H1 (cell line): ENCODE data around the gene GMIP. TPM values are rescaled to one million over a fixed set of nuclear protein-coding genes. Genes with fewer than 3 reads are reported as not detected.

Experiments
- CTCF ChIA-PET: fragments of 300-600 bp; sonication (Branson Sonifier 250); formaldehyde crosslinking; loops from one replicate; lab custom pipeline; 2021; ENCODE audit not compliant: partially characterized antibody; lab: Charles Lee
- POLR2A ChIA-PET: fragments of 300-600 bp; sonication (Branson Sonifier 250); formaldehyde crosslinking; loops from one replicate; lab custom pipeline; 2021; ENCODE audit warnings: inconsistent platforms; ENCODE audit not compliant: partially characterized antibody; lab: Charles Lee
- DNase-seq, 2 experiments: peaks; one replicate each; pipeline versions ENCODE4 v3.0.0 to v3.0.0-alpha.2; 2010 to 2022; ENCODE audit warnings: low spot score in 2 of 2, low read depth in 1 of 2, mixed read lengths in 1 of 2
- FAIRE-seq: peaks from 2 replicates; lab custom pipeline; 2011; peaks lifted over from hg19 to GRCh38; lab: Jason Lieb, UNC
- H2AFZ ChIP-seq: 2 replicates; pipeline ENCODE4 v1.8.1; 2012; ENCODE audit warnings: low read length, inconsistent platforms
- H2AK5ac ChIP-seq: 2 replicates; pipeline ENCODE4 v1.6.1; 2013; ENCODE audit warnings: low read depth, low read length
- H2BK120ac ChIP-seq: replicated peaks from 2 replicates; pipeline ENCODE3; 2013; ENCODE audit warnings: low read depth, low read length, inconsistent platforms
- H2BK12ac ChIP-seq: 2 replicates; pipeline ENCODE4 v1.6.1; 2013; ENCODE audit warnings: low read depth, low read length
- H2BK15ac ChIP-seq: 2 replicates; pipeline ENCODE4 v1.6.1; 2013; ENCODE audit warnings: low read length
- H2BK20ac ChIP-seq: 2 replicates; pipeline ENCODE4 v1.6.1; 2013; ENCODE audit warnings: low read length
- H2BK5ac ChIP-seq: 2 replicates; pipeline ENCODE4 v1.6.1; 2013; ENCODE audit warnings: low read depth, low read length
- H3K14ac ChIP-seq: 2 replicates; pipeline ENCODE4 v1.6.1; 2013; ENCODE audit warnings: inconsistent platforms; ENCODE audit not compliant: insufficient read length
- H3K18ac ChIP-seq: 2 replicates; pipeline ENCODE4 v1.6.1; 2013; ENCODE audit warnings: low read length; ENCODE audit errors: extremely low read depth
- H3K23ac ChIP-seq: 2 replicates; pipeline ENCODE4 v1.6.1; 2013; ENCODE audit warnings: inconsistent platforms; ENCODE audit not compliant: insufficient read length
- H3K23me2 ChIP-seq: 2 replicates; pipeline ENCODE4 v1.6.1; 2013; ENCODE audit warnings: low read depth, low read length
- H3K27ac ChIP-seq: 2 replicates; pipeline ENCODE4 v1.6.1; 2011; ENCODE audit warnings: low read depth, low read length, inconsistent platforms
- H3K27me3 ChIP-seq, 4 experiments: replicated peaks in 1 of 4; 1 replicate in 1 of 4; 2 replicates in 3 of 4; pipeline versions ENCODE4 v1.6.1 to v1.8.1; 2011 to 2013; ENCODE audit warnings: low read length in 3 of 4, mild to moderate bottlenecking in 3 of 4, inconsistent platforms in 2 of 4, mixed read lengths in 2 of 4, moderate library complexity in 1 of 4; ENCODE audit not compliant: control insufficient read depth in 3 of 4, insufficient read depth in 3 of 4; ENCODE audit errors: extremely low read depth in 1 of 4
- H3K36me3 ChIP-seq, 4 experiments: 2 replicates each; pipeline versions ENCODE4 v1.6.1 to v1.8.1; 2011 to 2013; ENCODE audit warnings: mild to moderate bottlenecking in 4 of 4, low read length in 3 of 4, moderate library complexity in 2 of 4, control low read depth in 1 of 4, inconsistent platforms in 1 of 4; ENCODE audit not compliant: insufficient read depth in 4 of 4, control insufficient read depth in 2 of 4
- H3K4ac ChIP-seq: replicated peaks from 2 replicates; pipeline ENCODE3; 2013; ENCODE audit warnings: low read length, low read depth, mixed read lengths, inconsistent platforms; ENCODE audit not compliant: insufficient read length
- H3K4me1 ChIP-seq, 4 experiments: replicated peaks in 1 of 4; 1 replicate in 1 of 4; 2 replicates in 3 of 4; pipeline versions ENCODE4 v1.6.1 to v1.8.1; 2011 to 2013; ENCODE audit warnings: low read length in 3 of 4, inconsistent platforms in 2 of 4, mixed read lengths in 1 of 4; ENCODE audit not compliant: insufficient read depth in 4 of 4, control insufficient read depth in 3 of 4
- H3K4me2 ChIP-seq, 2 experiments: 2 replicates each; pipeline versions ENCODE4 v1.6.1 to v1.8.1; 2011 to 2013; ENCODE audit warnings: low read depth in 2 of 2, low read length in 2 of 2, control low read depth in 1 of 2, inconsistent platforms in 1 of 2, mild to moderate bottlenecking in 1 of 2; ENCODE audit not compliant: insufficient read depth in 1 of 2
- H3K4me3 ChIP-seq, 4 experiments: fragments of 200-600, 300-600 bp in 1 of 4; sonication (generic), shearing (Covaris generic), sonication (Bioruptor Twin) in 1 of 4; 2 replicates each; pipeline versions ENCODE4 v1.5.1 to v1.8.1; 2011 to 2016; ENCODE audit warnings: low read length in 4 of 4, low read depth in 3 of 4, control low read depth in 2 of 4, inconsistent platforms in 2 of 4, mild to moderate bottlenecking in 2 of 4, mixed read lengths in 1 of 4, moderate library complexity in 1 of 4; ENCODE audit not compliant: insufficient read depth in 2 of 4; ENCODE audit errors: extremely low read depth in 1 of 4
- H3K56ac ChIP-seq: replicated peaks from 2 replicates; pipeline ENCODE3; 2013; ENCODE audit warnings: low read depth, mild to moderate bottlenecking, mixed read lengths, low read length, inconsistent platforms; ENCODE audit not compliant: insufficient read length
- H3K79me1 ChIP-seq: 2 replicates; pipeline ENCODE4 v1.6.1; 2013; ENCODE audit warnings: low read depth, low read length, control low read depth
- H3K79me2 ChIP-seq, 2 experiments: 2 replicates each; pipeline versions ENCODE4 v1.6.1 to v1.8.1; 2012 to 2013; ENCODE audit warnings: low read length in 2 of 2, mild to moderate bottlenecking in 2 of 2, inconsistent platforms in 1 of 2; ENCODE audit not compliant: insufficient read depth in 2 of 2, control insufficient read depth in 1 of 2
- H3K9ac ChIP-seq, 4 experiments: replicated peaks in 1 of 4; 1 replicate in 1 of 4; 2 replicates in 3 of 4; pipeline versions ENCODE4 v1.6.1 to v1.8.1; 2011 to 2013; ENCODE audit warnings: low read depth in 3 of 4, low read length in 3 of 4, control low read depth in 2 of 4, mild to moderate bottlenecking in 2 of 4, moderate library complexity in 2 of 4, inconsistent platforms in 1 of 4; ENCODE audit errors: extremely low read depth in 1 of 4
- H3K9me3 ChIP-seq, 2 experiments: 2 replicates each; pipeline versions ENCODE4 v1.6.1 to v1.8.1; 2012 to 2013; ENCODE audit warnings: mild to moderate bottlenecking in 2 of 2, moderate library complexity in 2 of 2, control low read depth in 1 of 2, inconsistent platforms in 1 of 2, low read depth in 1 of 2, low read length in 1 of 2, mixed read lengths in 1 of 2; ENCODE audit not compliant: insufficient read depth in 2 of 2
- H4K20me1 ChIP-seq, 2 experiments: replicated peaks in 1 of 2; 2 replicates each; pipeline versions ENCODE3 to v1.8.1; 2011 to 2013; ENCODE audit warnings: inconsistent platforms in 2 of 2, low read length in 2 of 2, mild to moderate bottlenecking in 1 of 2; ENCODE audit not compliant: insufficient read depth in 2 of 2, control insufficient read depth in 1 of 2
- H4K5ac ChIP-seq: 2 replicates; pipeline ENCODE4 v1.6.1; 2013; ENCODE audit warnings: low read length, low read depth, mixed read lengths, inconsistent platforms; ENCODE audit not compliant: insufficient read length
- H4K8ac ChIP-seq: 2 replicates; pipeline ENCODE4 v1.8.0; 2013; ENCODE audit warnings: mild to moderate bottlenecking, moderate library complexity, low read length, inconsistent platforms; ENCODE audit not compliant: insufficient read depth; ENCODE audit errors: extremely low read depth
- H4K91ac ChIP-seq: replicated peaks from 2 replicates; pipeline ENCODE3; 2013; ENCODE audit warnings: low read length, mixed read lengths, inconsistent platforms; ENCODE audit not compliant: insufficient read length
- BACH1 ChIP-seq: IDR thresholded peaks from 2 replicates; pipeline ENCODE4 v1.6.1; 2012; ENCODE audit warnings: low read length, improper control_type of control experiment
- BRCA1 ChIP-seq: IDR thresholded peaks from 2 replicates; pipeline ENCODE4 v1.6.1; 2012; ENCODE audit warnings: low read depth, low read length, improper control_type of control experiment
- CBX8 ChIP-seq: fragments of 300-800, 300-1000 bp; sonication (generic); IDR thresholded peaks from 2 replicates; pipeline ENCODE4 v1.7.1; 2016; ENCODE audit warnings: low read depth, low read length, borderline replicate concordance
- CTBP2 ChIP-seq: IDR thresholded peaks from 2 replicates; pipeline ENCODE4 v1.7.0; 2011; ENCODE audit warnings: borderline replicate concordance, mild to moderate bottlenecking, moderate library complexity, mixed read lengths, low read length; ENCODE audit not compliant: insufficient read depth, insufficient read length
- EGR1 ChIP-seq: IDR thresholded peaks from 2 replicates; pipeline ENCODE4 v1.6.1; 2011; ENCODE audit warnings: low read depth, low read length, borderline replicate concordance
- HDAC6 ChIP-seq: IDR thresholded peaks from one replicate; pipeline ENCODE4 v1.7.1; 2012; ENCODE audit warnings: low read depth, mild to moderate bottlenecking, inconsistent platforms, low read length, moderate library complexity
- JUN ChIP-seq: IDR thresholded peaks from 2 replicates; pipeline ENCODE4 v1.6.1; 2011; ENCODE audit warnings: low read depth, mild to moderate bottlenecking, improper control_type of control experiment, low read length
- MAFK ChIP-seq: IDR thresholded peaks from 2 replicates; pipeline ENCODE4 v1.6.1; 2012; ENCODE audit warnings: low read depth, mild to moderate bottlenecking, improper control_type of control experiment, low read length
- RXRA ChIP-seq: IDR thresholded peaks from 2 replicates; pipeline ENCODE4 v1.6.1; 2011; ENCODE audit warnings: low read depth, mild to moderate bottlenecking, low read length, moderate library complexity; ENCODE audit not compliant: insufficient read depth
- SAP30 ChIP-seq: fragments of 300-600 bp; sonication (generic); IDR thresholded peaks from 2 replicates; pipeline ENCODE4 v1.7.1; 2012; ENCODE audit warnings: low read length, moderate library complexity, mild to moderate bottlenecking, inconsistent platforms; ENCODE audit not compliant: insufficient read depth, insufficient replicate concordance
- SIN3A ChIP-seq, 2 experiments: IDR thresholded peaks in 1 of 2; conservative IDR thresholded peaks in 1 of 2; 2 replicates each; pipeline ENCODE4 v1.6.1; 2011 to 2012; ENCODE audit warnings: low read length in 2 of 2, improper control_type of control experiment in 1 of 2, low read depth in 1 of 2, mild to moderate bottlenecking in 1 of 2
- SP4 ChIP-seq: IDR thresholded peaks from 2 replicates; pipeline ENCODE4 v1.6.1; 2012; ENCODE audit warnings: low read length, inconsistent platforms
- TAF7 ChIP-seq: optimal IDR thresholded peaks from 2 replicates; pipeline ENCODE3; 2011; ENCODE audit warnings: low read depth, mild to moderate bottlenecking, inconsistent platforms, low read length, moderate library complexity, borderline replicate concordance
- WGBS, 2 experiments: shearing (Covaris generic) in 1 of 2; methylation state at CpG; one replicate each; pipeline versions ENCODE4 v1.1.6 to v1.1.7; 2013 to 2015; ENCODE audit warnings: low lambda C conversion rate in 2 of 2, mixed read lengths in 2 of 2, inconsistent platforms in 1 of 2, low coverage in 1 of 2, missing lambda C conversion rate in 1 of 2; ENCODE audit not compliant: insufficient replicate concordance in 2 of 2, insufficient coverage in 1 of 2, insufficient read length in 1 of 2; ENCODE audit errors: extremely low coverage in 1 of 2, missing lambda C conversion rate in 1 of 2; 5-methylcytosine and 5-hydroxymethylcytosine counted together
- polyA plus RNA-seq, 7 experiments: library from polyadenylated mRNA; depleted of rRNA in 3 of 7; stranded (reverse) in 5 of 7; unstranded in 2 of 7; fragments of >200 nt in 5 of 7; fragments of 200-250 nt in 2 of 7; gene quantifications; 1 replicate in 5 of 7; 2 replicates in 1 of 7; 4 replicates in 1 of 7; pipeline versions ENCODE4 v1.2.1 to v1.2.3, GENCODE V29; 2011 to 2013; ENCODE audit warnings: missing spikeins in 2 of 7, mixed read lengths in 2 of 7
- total RNA-seq: library from RNA; stranded (reverse); fragmentation: NEBNext Ultra II Directional; extraction: Animal tissue kit (Norgen Biotek cat#: 25700); gene quantifications from 2 replicates; pipeline ENCODE4 v1.2.1, GENCODE V29; 2021

The GMIP gene
- total and polyA plus RNA-seq, 2 of the 8 experiments (the other 6 are each of a cell fraction or from before 2014, with no cell fraction given), result 5.7 to 18.1 TPM

DNA sequence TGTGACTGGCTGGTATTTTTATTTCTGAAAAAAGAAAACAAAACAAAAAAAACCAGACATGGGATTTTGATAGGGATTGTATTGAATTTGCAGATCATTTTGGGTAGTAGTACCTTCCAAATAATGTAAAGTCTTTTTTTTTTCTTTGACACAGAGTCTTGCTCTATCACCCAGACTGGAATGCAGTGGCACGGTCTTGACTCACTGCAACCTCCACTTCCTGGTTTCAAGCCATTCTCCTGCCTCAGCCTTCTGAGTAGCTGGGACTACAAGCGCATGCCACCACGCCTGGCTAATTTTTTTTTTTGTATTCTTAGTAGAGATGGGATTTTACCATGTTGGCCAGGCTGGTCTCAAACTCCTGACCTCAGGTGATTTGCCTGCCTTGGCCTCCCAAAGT is 29.4 kb upstream of the GMIP start:
- Histone ChIP-seq H4K91ac (no peak overlapping the region), H2BK15ac (no peak overlapping the region), H4K8ac (no peak overlapping the region), H3K56ac (no peak overlapping the region), H3K27ac (no peak overlapping the region), H2BK12ac (no peak overlapping the region), H3K79me2 (peaks cover 6 to 76% of the 10 kb centered on the region in 2 experiments), H3K23me2 (peaks cover 7% of the 10 kb centered on the region), H3K4me1 (peaks cover 0 to 6% (median under 1%) of the 10 kb centered on the region in 4 experiments; a peak in 4 of 7 replicates), H2BK20ac (no peak overlapping the region), H3K4ac (no peak overlapping the region), H3K27me3 (no peaks in the 10 kb centered on the region), H3K9ac (no peak overlapping the region), H3K4me2 (no peak overlapping the region), H4K20me1 (peaks cover 0 to 10% of the 10 kb centered on the region in 2 experiments), H2BK5ac (no peak overlapping the region), H3K23ac (no peak overlapping the region), H3K9me3 (no peaks in the 10 kb centered on the region), H2AK5ac (no peak overlapping the region), H3K18ac (no peak overlapping the region), H3K79me1 (peaks cover 8% of the 10 kb centered on the region), H2BK120ac (no peak overlapping the region), H3K14ac (no peak overlapping the region), H3K4me3 (no peak overlapping the region), H2AFZ (no peak overlapping the region), H3K36me3 (peaks cover 2 to 36% (median 13%) of the 10 kb centered on the region in 4 experiments; a peak in 5 of 8 replicates), H4K5ac (no peak overlapping the region)
- POLR2A ChIA-PET, result interaction anchor here (1.2 to 1.7 kb wide), 3 partner anchors 11 to 14 kb away, joined by 4 to 9 read pairs (median 8); no protein-coding TSS in a partner anchor
- CTCF ChIA-PET, result interaction anchor here (0.6 to 1.3 kb wide), 2 partner anchors 12 to 32 kb away, joined by 3 to 6 read pairs; no protein-coding TSS in a partner anchor
- WGBS, 2 experiments, result 96% methylated on average over 3 of the region's 3 CpGs; no CpG with 5 or more reads in 1 of the 2 experiments
- FAIRE-seq (no peak), DNase-seq (no peak)
- TF ChIP-seq SAP30 (no peak), CBX8 (no peak), SP4 (no peak), SIN3A (conservative IDR thresholded peaks at IDR 0.05 in 1 of 2, IDR thresholded peaks at IDR 0.05 in 1 of 2; ENCODE audit: low read depth in 1 of 2, low read length in 2 of 2) (no peak), RXRA (no peak), EGR1 (no peak), MAFK (no peak), HDAC6 (no peak), JUN (no peak), BACH1 (no peak), CTBP2 (no peak), BRCA1 (no peak), TAF7 (no peak)
